22Rv1 (cell line): ENCODE data around the gene MAGI2.

Experiments used
- H3K27ac ChIP-seq: fragments of 450-650 bp; 2 replicates; pipeline ENCODE4 v1.5.1; 2017
- CTCF ChIP-seq: fragments of 450-650 bp; IDR thresholded peaks from 2 replicates; pipeline ENCODE4 v1.5.1; 2017; ENCODE audit warnings: mild to moderate bottlenecking
- ZFX ChIP-seq: fragments of 450-650 bp; IDR thresholded peaks from 2 replicates; pipeline ENCODE4 v1.6.1; 2017; ENCODE audit warnings: antibody characterized with exemption, borderline replicate concordance

The MAGI2 gene

GRCh38 chr7:78675511-78675910 lies 778.0 kb downstream of the MAGI2 start:
- TF ChIP-seq ZFX (no peak), CTCF (no peak)
- H3K27ac ChIP-seq: no peak overlapping the region

GRCh38 chr7:78673272-78673671 lies 780.2 kb downstream of the MAGI2 start:
- H3K27ac ChIP-seq: no peak overlapping the region
- TF ChIP-seq ZFX (no peak), CTCF (no peak)

GRCh38 chr7:78662939-78663338 lies 790.5 kb downstream of the MAGI2 start:
- TF ChIP-seq CTCF (no peak), ZFX (no peak)
- H3K27ac ChIP-seq: no peak overlapping the region

- no peak for TF ChIP-seq CTCF
- TF ChIP-seq ZFX: no peak
- no peak overlapping the region for H3K27ac ChIP-seq
Measured at GRCh38 chr7:78649976-78650375, 803.5 kb downstream of the MAGI2 start.

GRCh38 chr7:78649236-78649635 lies 804.2 kb downstream of the MAGI2 start:
- H3K27ac ChIP-seq: no peak overlapping the region
- no peak for TF ChIP-seq CTCF
- TF ChIP-seq ZFX: no peak

GRCh38 chr7:78642751-78643150 lies 810.7 kb downstream of the MAGI2 start:
- no peak overlapping the region for H3K27ac ChIP-seq
- no peak for TF ChIP-seq ZFX
- no peak for TF ChIP-seq CTCF

GRCh38 chr7:78638364-78638763 lies 815.1 kb downstream of the MAGI2 start:
- TF ChIP-seq ZFX (no peak), CTCF (no peak)
- H3K27ac ChIP-seq: no peak overlapping the region
